Mesenchymal stem cell (in vitro differentiated cells and primary cell): ENCODE measurements around the gene CRHR1.

ENCODE experiments used
- DNase-seq: peaks from one replicate; pipeline ENCODE4 v3.0.0-alpha.2; 2013
- H2AFZ ChIP-seq: one replicate; pipeline ENCODE4 v1.6.1; 2013; ENCODE audit warnings: low read depth, mild to moderate bottlenecking, control low read depth, inconsistent platforms, low read length, moderate library complexity
- H2AK5ac ChIP-seq: 2 replicates; pipeline ENCODE4 v1.6.1; 2013; ENCODE audit warnings: low read length, moderate library complexity, mild to moderate bottlenecking, inconsistent platforms; ENCODE audit not compliant: severe bottlenecking
- H2BK120ac ChIP-seq: one replicate; pipeline ENCODE4 v1.6.1; 2013; ENCODE audit warnings: low read depth, mild to moderate bottlenecking, inconsistent platforms, low read length, moderate library complexity
- H2BK12ac ChIP-seq, 2 experiments: one replicate each; pipeline ENCODE4 v1.6.1; 2013; ENCODE audit warnings: inconsistent platforms in 2 of 2, low read length in 2 of 2, mild to moderate bottlenecking in 2 of 2, moderate library complexity in 2 of 2, control low read depth in 1 of 2
- H2BK15ac ChIP-seq: one replicate; pipeline ENCODE4 v1.6.1; 2013; ENCODE audit warnings: mild to moderate bottlenecking, low read depth, inconsistent platforms; ENCODE audit not compliant: poor library complexity, severe bottlenecking
- H2BK5ac ChIP-seq: 2 replicates; pipeline ENCODE4 v1.6.1; 2013; ENCODE audit warnings: low read depth, mild to moderate bottlenecking, low read length, control low read depth, inconsistent platforms; ENCODE audit not compliant: poor library complexity, severe bottlenecking
- H3K14ac ChIP-seq, 2 experiments: one replicate each; pipeline ENCODE4 v1.6.1; 2013; ENCODE audit warnings: inconsistent platforms in 2 of 2, low read length in 2 of 2, control low read depth in 1 of 2, mild to moderate bottlenecking in 1 of 2, moderate library complexity in 1 of 2
- H3K18ac ChIP-seq, 2 experiments: one replicate each; pipeline ENCODE4 v1.6.1; 2013; ENCODE audit warnings: inconsistent platforms in 2 of 2, low read length in 2 of 2, control low read depth in 1 of 2, low read depth in 1 of 2, mild to moderate bottlenecking in 1 of 2
- H3K23ac ChIP-seq, 2 experiments: one replicate each; pipeline ENCODE4 v1.6.1; 2013; ENCODE audit warnings: inconsistent platforms in 2 of 2, low read length in 2 of 2, mild to moderate bottlenecking in 2 of 2, moderate library complexity in 2 of 2, control low read depth in 1 of 2
- H3K27ac ChIP-seq: 2 replicates; pipeline ENCODE4 v1.5.1; 2013; ENCODE audit warnings: mild to moderate bottlenecking, moderate library complexity, low read length, control low read depth, inconsistent platforms; ENCODE audit not compliant: poor library complexity, severe bottlenecking
- H3K27me3 ChIP-seq, 2 experiments: 2 replicates each; pipeline versions ENCODE4 v1.6.1 to v1.7.0; 2013; ENCODE audit warnings: low read length in 2 of 2, mild to moderate bottlenecking in 2 of 2, moderate library complexity in 2 of 2, control low read depth in 1 of 2, inconsistent platforms in 1 of 2; ENCODE audit not compliant: control insufficient read depth in 1 of 2, insufficient read depth in 1 of 2
- H3K36me3 ChIP-seq, 2 experiments: 2 replicates each; pipeline versions ENCODE4 v1.6.1 to v1.7.0; 2013; ENCODE audit warnings: low read length in 2 of 2, control low read depth in 1 of 2, inconsistent platforms in 1 of 2, low read depth in 1 of 2, mild to moderate bottlenecking in 1 of 2; ENCODE audit not compliant: insufficient read depth in 2 of 2, control insufficient read depth in 1 of 2
- H3K4ac ChIP-seq, 2 experiments: one replicate each; pipeline ENCODE4 v1.6.1; 2013; ENCODE audit warnings: inconsistent platforms in 2 of 2, low read length in 2 of 2, mild to moderate bottlenecking in 2 of 2, moderate library complexity in 2 of 2, control low read depth in 1 of 2, low read depth in 1 of 2
- H3K4me1 ChIP-seq: 2 replicates; pipeline ENCODE4 v1.6.1; 2013; ENCODE audit warnings: low read depth, low read length, control low read depth; ENCODE audit not compliant: control insufficient read depth, insufficient read depth
- H3K4me2 ChIP-seq: 2 replicates; pipeline ENCODE4 v1.6.1; 2013; ENCODE audit warnings: low read length, mild to moderate bottlenecking, inconsistent platforms; ENCODE audit not compliant: poor library complexity, severe bottlenecking
- H3K4me3 ChIP-seq, 2 experiments: 2 replicates each; pipeline versions ENCODE4 v1.5.1 to v1.7.0; 2013; ENCODE audit warnings: low read length in 2 of 2, mild to moderate bottlenecking in 2 of 2, control low read depth in 1 of 2, low read depth in 1 of 2; ENCODE audit not compliant: insufficient read depth in 1 of 2
- H3K79me1 ChIP-seq: replicated peaks from 2 replicates; pipeline ENCODE4 v1.6.1; 2013; ENCODE audit warnings: mild to moderate bottlenecking, control low read depth, low read length, inconsistent platforms; ENCODE audit not compliant: poor library complexity, severe bottlenecking
- H3K9ac ChIP-seq: 2 replicates; pipeline ENCODE4 v1.7.0; 2013; ENCODE audit warnings: mild to moderate bottlenecking, low read length, moderate library complexity
- H3K9me3 ChIP-seq: 2 replicates; pipeline ENCODE4 v1.7.0; 2013; ENCODE audit warnings: mild to moderate bottlenecking, low read length; ENCODE audit not compliant: control insufficient read depth
- H4K8ac ChIP-seq: one replicate; pipeline ENCODE4 v1.6.1; 2013; ENCODE audit warnings: inconsistent platforms, mild to moderate bottlenecking, low read length, moderate library complexity
- H4K91ac ChIP-seq: one replicate; pipeline ENCODE4 v1.6.1; 2013; ENCODE audit warnings: mild to moderate bottlenecking, low read length, inconsistent platforms
- WGBS: methylation state at CpG from one replicate; pipeline ENCODE4 v1.1.7; 2013; ENCODE audit warnings: mixed read lengths; 5-methylcytosine and 5-hydroxymethylcytosine counted together

Gene CRHR1

GRCh38 chr17:45847101-45847500 lies 63.0 kb downstream of the CRHR1 start:
- H4K8ac ChIP-seq, result no peak overlapping the region
- no peak overlapping the region for H3K4me2 ChIP-seq
- no peak for DNase-seq
- H3K14ac ChIP-seq, result no peak overlapping the region
- H2AK5ac ChIP-seq, result no peak overlapping the region
- no peak overlapping the region for H3K9ac ChIP-seq
- 82% methylated on average over 4 of the region's 4 CpGs for WGBS
- H3K4me1 ChIP-seq, result no peaks in the 10 kb centered on the region
- H3K27me3 ChIP-seq, result peaks cover 32 to 71% of the 10 kb centered on the region in 2 experiments
- H2AFZ ChIP-seq, result no peak overlapping the region
- no peak overlapping the region for H2BK12ac ChIP-seq
- H3K79me1 ChIP-seq, result no peaks in the 10 kb centered on the region
- no peak overlapping the region for H3K18ac ChIP-seq
- H3K27ac ChIP-seq, result no peak overlapping the region
- H3K9me3 ChIP-seq, result no peaks in the 10 kb centered on the region
- no peak overlapping the region for H4K91ac ChIP-seq
- no peak overlapping the region for H3K4me3 ChIP-seq
- no peak overlapping the region for H2BK15ac ChIP-seq
- H3K23ac ChIP-seq, result no peak overlapping the region
- H2BK5ac ChIP-seq, result no peak overlapping the region
- H2BK120ac ChIP-seq, result no peak overlapping the region
- H3K4ac ChIP-seq, result no peak overlapping the region
- H3K36me3 ChIP-seq, result no peaks in the 10 kb centered on the region

GRCh38 chr17:45847747-45848146 lies 63.6 kb downstream of the CRHR1 start:
- Histone ChIP-seq H3K4ac (no peak overlapping the region), H2AFZ (no peak overlapping the region), H2BK12ac (no peak overlapping the region), H2BK5ac (no peak overlapping the region), H3K9ac (no peak overlapping the region), H3K4me1 (no peaks in the 10 kb centered on the region), H2BK120ac (no peak overlapping the region), H4K8ac (no peak overlapping the region), H2AK5ac (no peak overlapping the region), H3K9me3 (no peaks in the 10 kb centered on the region), H3K18ac (no peak overlapping the region), H3K79me1 (no peaks in the 10 kb centered on the region), H4K91ac (no peak overlapping the region), H3K23ac (no peak overlapping the region), H3K4me2 (no peak overlapping the region), H3K27me3 (peaks cover 38 to 75% of the 10 kb centered on the region in 2 experiments), H3K14ac (no peak overlapping the region), H3K36me3 (no peaks in the 10 kb centered on the region), H3K27ac (no peak overlapping the region), H3K4me3 (no peak overlapping the region), H2BK15ac (no peak overlapping the region)
- no peak for DNase-seq
- WGBS, result 80% methylated on average over 4 of the region's 5 CpGs

GRCh38 chr17:45848405-45848804 lies 64.3 kb downstream of the CRHR1 start:
- no peak overlapping the region for H3K14ac ChIP-seq
- no peak overlapping the region for H3K18ac ChIP-seq
- H3K4ac ChIP-seq, result no peak overlapping the region
- no peak overlapping the region for H2BK12ac ChIP-seq
- H3K4me2 ChIP-seq, result no peak overlapping the region
- H3K36me3 ChIP-seq, result no peaks in the 10 kb centered on the region
- no peak overlapping the region for H3K23ac ChIP-seq
- H2BK15ac ChIP-seq, result no peak overlapping the region
- DNase-seq, result no peak
- H3K4me3 ChIP-seq, result no peak overlapping the region
- no peak overlapping the region for H2AK5ac ChIP-seq
- no peak overlapping the region for H4K8ac ChIP-seq
- H3K9me3 ChIP-seq, result no peaks in the 10 kb centered on the region
- no peak overlapping the region for H3K9ac ChIP-seq
- no peaks in the 10 kb centered on the region for H3K4me1 ChIP-seq
- H4K91ac ChIP-seq, result no peak overlapping the region
- no peak overlapping the region for H2AFZ ChIP-seq
- no peak overlapping the region for H2BK120ac ChIP-seq
- no peak overlapping the region for H3K27ac ChIP-seq
- H2BK5ac ChIP-seq, result no peak overlapping the region
- 77% methylated on average over 9 of the region's 9 CpGs for WGBS
- peaks cover 35 to 69% of the 10 kb centered on the region in 2 experiments for H3K27me3 ChIP-seq
- H3K79me1 ChIP-seq, result no peaks in the 10 kb centered on the region

GRCh38 chr17:45848868-45849535 lies 64.9 kb downstream of the CRHR1 start:
- Histone ChIP-seq H2AK5ac (no peak overlapping the region), H2BK12ac (no peak overlapping the region), H3K9me3 (no peaks in the 10 kb centered on the region), H3K23ac (no peak overlapping the region), H4K91ac (no peak overlapping the region), H3K27ac (no peak overlapping the region), H3K36me3 (no peaks in the 10 kb centered on the region), H2BK120ac (no peak overlapping the region), H3K27me3 (peaks cover 29 to 69% of the 10 kb centered on the region in 2 experiments), H3K4me2 (no peak overlapping the region), H2BK5ac (no peak overlapping the region), H3K4me1 (no peaks in the 10 kb centered on the region), H3K4me3 (no peak overlapping the region), H3K18ac (no peak overlapping the region), H2AFZ (no peak overlapping the region), H3K14ac (no peak overlapping the region), H4K8ac (no peak overlapping the region), H3K79me1 (no peaks in the 10 kb centered on the region), H3K4ac (no peak overlapping the region), H2BK15ac (no peak overlapping the region), H3K9ac (no peak overlapping the region)
- 87% methylated on average over 13 of the region's 15 CpGs for WGBS
- no peak for DNase-seq
